DOHH2 (cell line): ENCODE data around the gene KLHL21.

Source experiments
- H3F3A ChIP-seq: fragments of 200-600 bp; sonication (generic), shearing (Covaris generic); 2 replicates; pipeline ENCODE4 v1.6.0; 2016; ENCODE audit warnings: antibody characterized with exemption, mild to moderate bottlenecking; ENCODE audit not compliant: control insufficient read depth, insufficient read depth
- H3K27ac ChIP-seq: fragments of 200-600 bp; sonication (generic); 2 replicates; pipeline ENCODE4 v1.5.1; 2014; ENCODE audit warnings: low read depth, mild to moderate bottlenecking, low read length, moderate library complexity
- H3K27me3 ChIP-seq: fragments of 200-600 bp; sonication (generic); 2 replicates; pipeline ENCODE4 v1.6.1; 2014; ENCODE audit warnings: mild to moderate bottlenecking, low read length, mixed read lengths; ENCODE audit not compliant: control insufficient read depth
- H3K36me3 ChIP-seq: fragments of 200-600 bp; sonication (generic); 2 replicates; pipeline ENCODE4 v1.6.1; 2014; ENCODE audit warnings: mild to moderate bottlenecking, low read length, moderate library complexity, mixed read lengths; ENCODE audit not compliant: control insufficient read depth
- H3K4me1 ChIP-seq: fragments of 200-600 bp; sonication (generic); 2 replicates; pipeline ENCODE4 v1.6.1; 2014; ENCODE audit warnings: mild to moderate bottlenecking, low read length, mixed read lengths; ENCODE audit not compliant: control insufficient read depth
- H3K4me2 ChIP-seq: fragments of 200-600 bp; sonication (generic); 2 replicates; pipeline ENCODE4 v1.6.0; 2014; ENCODE audit warnings: mild to moderate bottlenecking, low read length, moderate library complexity
- H3K4me3 ChIP-seq: fragments of 200-600 bp; sonication (generic); 2 replicates; pipeline ENCODE4 v1.5.1; 2014; ENCODE audit warnings: mild to moderate bottlenecking, low read length, mixed read lengths
- H3K79me2 ChIP-seq: fragments of 200-600 bp; sonication (generic); 2 replicates; pipeline ENCODE4 v1.6.1; 2014; ENCODE audit warnings: mild to moderate bottlenecking, low read length, mixed read lengths; ENCODE audit not compliant: control insufficient read depth
- H3K9me2 ChIP-seq: fragments of 200-600 bp; sonication (generic); replicated peaks from 2 replicates; pipeline ENCODE4 v1.6.1; 2014; ENCODE audit warnings: mild to moderate bottlenecking, low read length, mixed read lengths; ENCODE audit not compliant: control insufficient read depth
- H3K9me3 ChIP-seq: fragments of 200-600 bp; sonication (generic); 2 replicates; pipeline ENCODE4 v1.6.1; 2014; ENCODE audit warnings: antibody characterized with exemption, low read length, mixed read lengths; ENCODE audit not compliant: control insufficient read depth, insufficient read depth
- H4K20me1 ChIP-seq: fragments of 200-600 bp; sonication (generic); 2 replicates; pipeline ENCODE4 v1.6.0; 2014; ENCODE audit warnings: low read depth, mild to moderate bottlenecking, antibody characterized with exemption, low read length, moderate library complexity; ENCODE audit not compliant: control insufficient read depth, insufficient read depth
- EZH2phosphoT487 ChIP-seq: fragments of 200-600 bp; sonication (generic); IDR thresholded peaks from 2 replicates; pipeline ENCODE4 v1.6.1; 2017; ENCODE audit warnings: borderline replicate concordance, mild to moderate bottlenecking, antibody characterized with exemption, low read length, moderate library complexity, mixed read lengths
- TF ChIP-seq, protein P1 (sequence below): fragments of 200-600 bp; sonication (generic); IDR thresholded peaks from one replicate; pipeline ENCODE4 v1.5.1; 2014; ENCODE audit warnings: antibody characterized with exemption, mild to moderate bottlenecking, low read depth, low read length; ENCODE audit not compliant: poor library complexity, severe bottlenecking

Gene KLHL21

DNA sequence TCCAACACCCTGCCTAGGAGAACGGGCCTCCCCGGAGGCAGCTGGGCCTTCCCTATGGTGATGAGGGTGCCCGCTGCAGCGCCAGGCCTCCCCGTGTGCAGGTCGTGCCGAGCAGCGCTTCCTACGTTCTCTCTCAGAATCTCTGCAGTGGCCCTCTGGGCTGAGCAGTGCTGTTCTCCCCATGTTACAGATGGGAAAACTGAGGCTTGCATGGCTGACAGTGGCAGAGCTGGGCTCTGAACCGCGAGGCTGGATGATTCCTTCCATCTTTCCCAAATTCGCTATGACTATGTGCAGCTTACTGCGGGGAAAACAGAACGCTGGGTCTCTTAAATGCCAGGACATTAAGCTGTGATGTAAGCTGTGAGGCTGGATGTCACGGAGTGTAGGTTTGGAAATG is 8.9 kb downstream of the KLHL21 start:
- no peak overlapping the region for H3K4me2 ChIP-seq
- H3K9me2 ChIP-seq = no peaks in the 10 kb centered on the region
- peaks cover 3% of the 10 kb centered on the region; the same call in 1 of the 2 replicates for H3F3A ChIP-seq
- H3K9me3 ChIP-seq = no peaks in the 10 kb centered on the region
- no peaks in the 10 kb centered on the region for H3K4me1 ChIP-seq
- no peaks in the 10 kb centered on the region for H4K20me1 ChIP-seq
- H3K27me3 ChIP-seq = no peaks in the 10 kb centered on the region
- H3K4me3 ChIP-seq = no peak overlapping the region
- H3K36me3 ChIP-seq = peaks cover 33% of the 10 kb centered on the region
- no peak for TF ChIP-seq EZH2phosphoT487
- TF ChIP-seq, protein P1, sequence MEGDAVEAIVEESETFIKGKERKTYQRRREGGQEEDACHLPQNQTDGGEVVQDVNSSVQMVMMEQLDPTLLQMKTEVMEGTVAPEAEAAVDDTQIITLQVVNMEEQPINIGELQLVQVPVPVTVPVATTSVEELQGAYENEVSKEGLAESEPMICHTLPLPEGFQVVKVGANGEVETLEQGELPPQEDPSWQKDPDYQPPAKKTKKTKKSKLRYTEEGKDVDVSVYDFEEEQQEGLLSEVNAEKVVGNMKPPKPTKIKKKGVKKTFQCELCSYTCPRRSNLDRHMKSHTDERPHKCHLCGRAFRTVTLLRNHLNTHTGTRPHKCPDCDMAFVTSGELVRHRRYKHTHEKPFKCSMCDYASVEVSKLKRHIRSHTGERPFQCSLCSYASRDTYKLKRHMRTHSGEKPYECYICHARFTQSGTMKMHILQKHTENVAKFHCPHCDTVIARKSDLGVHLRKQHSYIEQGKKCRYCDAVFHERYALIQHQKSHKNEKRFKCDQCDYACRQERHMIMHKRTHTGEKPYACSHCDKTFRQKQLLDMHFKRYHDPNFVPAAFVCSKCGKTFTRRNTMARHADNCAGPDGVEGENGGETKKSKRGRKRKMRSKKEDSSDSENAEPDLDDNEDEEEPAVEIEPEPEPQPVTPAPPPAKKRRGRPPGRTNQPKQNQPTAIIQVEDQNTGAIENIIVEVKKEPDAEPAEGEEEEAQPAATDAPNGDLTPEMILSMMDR = no peak
- H3K27ac ChIP-seq = no peak overlapping the region
- H3K79me2 ChIP-seq = no peaks in the 10 kb centered on the region

DNA sequence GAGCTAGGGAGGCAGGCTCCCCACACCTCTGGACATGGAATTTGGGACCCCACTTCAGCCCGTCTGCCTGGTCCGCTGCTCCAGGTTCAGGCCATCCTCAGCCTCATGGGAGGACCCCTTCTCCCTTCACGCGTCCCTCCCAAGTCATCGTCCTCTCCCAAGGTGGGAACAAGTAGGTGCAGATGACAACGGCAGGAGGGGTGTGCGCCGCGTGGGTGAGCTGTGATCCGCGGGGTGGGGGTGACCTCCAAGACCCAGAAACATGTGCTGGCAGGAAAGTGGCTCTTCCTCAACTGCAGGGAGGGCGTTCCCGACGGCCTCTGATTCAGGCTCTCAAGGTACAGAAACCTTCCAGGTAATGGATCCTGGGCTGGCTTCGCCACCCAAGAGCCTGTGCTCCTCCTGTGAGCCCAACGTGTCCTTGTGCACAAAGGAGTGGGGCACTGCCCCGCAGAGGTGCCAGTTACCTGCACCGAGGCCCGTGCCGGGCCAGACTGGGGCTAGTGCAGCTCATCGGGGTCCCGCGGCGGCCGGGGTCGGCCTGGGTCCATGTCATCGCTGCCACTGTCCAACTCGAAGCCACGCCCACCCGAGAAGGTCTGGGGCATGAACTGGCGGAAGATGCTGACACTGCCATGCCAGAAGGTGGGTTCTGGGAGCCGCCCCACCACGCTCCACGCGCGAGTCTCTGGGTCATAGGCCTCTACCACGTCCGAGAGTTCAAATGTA is 9.6 kb downstream of the KLHL21 start:
- H3K27ac ChIP-seq = no peak overlapping the region

DNA sequence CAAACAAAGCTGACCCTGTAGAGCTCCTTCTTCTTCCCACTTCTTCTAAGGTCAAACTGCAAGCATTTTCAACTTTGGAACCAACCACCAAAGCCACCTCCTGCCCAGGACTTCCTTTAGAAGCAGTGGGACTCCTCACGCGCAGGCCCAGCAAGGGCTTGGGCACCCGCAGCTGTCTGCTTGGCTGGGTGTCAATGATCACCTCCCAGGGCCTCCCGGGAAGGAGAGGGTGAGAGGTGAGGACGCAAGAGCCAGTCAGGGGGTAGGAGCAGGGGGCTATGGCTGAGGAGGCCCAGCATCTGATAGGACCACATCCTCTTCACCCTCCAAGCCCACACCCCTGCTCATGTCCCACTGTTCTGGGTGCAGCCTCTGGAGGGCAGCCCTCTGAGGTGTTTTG is 10.2 kb downstream of the KLHL21 start:
- H3K36me3 ChIP-seq = peaks cover 40% of the 10 kb centered on the region
- no peaks in the 10 kb centered on the region for H4K20me1 ChIP-seq
- no peak overlapping the region for H3K27ac ChIP-seq

More for the DNA sequence above, 9.6 kb downstream of the KLHL21 start:
- no peak overlapping the region for H3K4me2 ChIP-seq
- H3F3A ChIP-seq = peaks cover 3% of the 10 kb centered on the region; the same call in 1 of the 2 replicates
- H3K36me3 ChIP-seq = peaks cover 40% of the 10 kb centered on the region
- no peaks in the 10 kb centered on the region for H3K9me3 ChIP-seq
- no peaks in the 10 kb centered on the region for H3K9me2 ChIP-seq
- no peaks in the 10 kb centered on the region for H4K20me1 ChIP-seq
- H3K79me2 ChIP-seq = no peaks in the 10 kb centered on the region
- H3K27me3 ChIP-seq = no peaks in the 10 kb centered on the region
- no peak for TF ChIP-seq EZH2phosphoT487
- TF ChIP-seq, protein P1 = no peak
- H3K4me1 ChIP-seq = no peaks in the 10 kb centered on the region
- H3K4me3 ChIP-seq = no peak overlapping the region

More for the DNA sequence above, 10.2 kb downstream of the KLHL21 start:
- H3K4me3 ChIP-seq = no peak overlapping the region
- H3K27me3 ChIP-seq = no peaks in the 10 kb centered on the region
- TF ChIP-seq, protein P1 = no peak
- no peak for TF ChIP-seq EZH2phosphoT487
- no peaks in the 10 kb centered on the region for H3K9me3 ChIP-seq
- no peaks in the 10 kb centered on the region for H3K9me2 ChIP-seq
- H3K4me2 ChIP-seq = no peak overlapping the region
- H3K79me2 ChIP-seq = no peaks in the 10 kb centered on the region
- peaks cover 3% of the 10 kb centered on the region; the same call in 1 of the 2 replicates for H3F3A ChIP-seq
- H3K4me1 ChIP-seq = peaks cover 2% of the 10 kb centered on the region
